HK-2 (cell line): Measurements from ENCODE around the gene HMGN4.
"Not testable (repeated sequence)": the region's sequence is repeated elsewhere in the genome, so short reads cannot be mapped to it uniquely, and the experiment has no call there.

Experiments used
- DNase-seq: peaks from one replicate; pipeline ENCODE4 v3.0.0-alpha.2; 2018; ENCODE audit not compliant: unreplicated experiment

Gene HMGN4

DNA sequence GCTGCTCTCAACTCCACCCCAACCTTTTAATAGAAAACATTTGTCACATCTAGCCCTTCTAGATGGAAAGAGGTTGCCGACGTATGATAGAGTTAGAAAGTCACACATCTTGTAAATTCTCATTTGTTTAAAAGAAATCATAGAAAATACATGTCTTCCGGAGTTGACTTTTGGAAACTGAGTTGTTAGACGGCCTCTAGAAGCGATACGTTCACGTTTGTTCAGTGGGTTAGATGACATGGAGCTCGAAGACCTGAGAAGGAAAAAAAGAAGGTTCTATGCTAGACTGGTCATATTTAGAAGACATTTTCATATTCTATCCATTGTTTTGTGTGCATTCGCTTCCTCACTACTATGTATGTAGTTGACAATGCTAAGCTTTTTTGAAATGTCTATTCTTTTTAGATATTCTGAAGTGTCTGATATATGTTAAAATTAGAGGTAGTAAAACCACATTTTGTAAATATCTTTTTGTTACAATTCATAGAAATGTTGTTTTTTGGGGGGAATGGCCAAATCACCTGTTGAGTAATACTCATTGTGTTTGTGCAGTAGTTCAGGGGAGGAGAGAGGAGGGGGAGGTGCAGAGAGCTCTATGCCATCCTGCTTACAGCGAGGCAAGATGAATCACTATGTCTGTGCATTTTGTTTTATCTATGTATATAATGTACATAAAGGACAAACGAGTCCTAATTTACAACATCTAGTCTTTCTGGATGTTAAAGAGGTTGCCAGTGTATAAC lies 15.5 kb upstream of the HMGN4 start:
- DNase-seq, result not testable (repeated sequence)

DNA sequence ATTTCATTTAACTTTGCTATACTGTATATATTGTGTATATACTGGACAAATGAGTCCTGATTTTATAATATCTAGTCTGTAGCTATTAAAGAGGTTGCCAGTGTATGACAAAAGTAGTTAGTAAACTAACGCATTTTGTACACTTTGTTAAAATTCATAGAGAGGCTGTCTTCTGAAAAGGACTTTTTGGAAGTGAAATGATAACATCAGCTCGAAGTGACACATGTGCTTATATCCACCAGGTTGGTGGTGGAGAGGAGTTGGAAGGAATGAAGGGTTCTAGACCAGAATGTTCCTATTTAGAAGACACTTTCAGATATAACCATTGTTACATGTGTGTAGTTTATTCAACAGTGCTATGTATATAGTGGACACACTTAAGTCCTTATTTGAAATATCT lies 13.9 kb upstream of the HMGN4 start:
- DNase-seq, result not testable (repeated sequence)

DNA sequence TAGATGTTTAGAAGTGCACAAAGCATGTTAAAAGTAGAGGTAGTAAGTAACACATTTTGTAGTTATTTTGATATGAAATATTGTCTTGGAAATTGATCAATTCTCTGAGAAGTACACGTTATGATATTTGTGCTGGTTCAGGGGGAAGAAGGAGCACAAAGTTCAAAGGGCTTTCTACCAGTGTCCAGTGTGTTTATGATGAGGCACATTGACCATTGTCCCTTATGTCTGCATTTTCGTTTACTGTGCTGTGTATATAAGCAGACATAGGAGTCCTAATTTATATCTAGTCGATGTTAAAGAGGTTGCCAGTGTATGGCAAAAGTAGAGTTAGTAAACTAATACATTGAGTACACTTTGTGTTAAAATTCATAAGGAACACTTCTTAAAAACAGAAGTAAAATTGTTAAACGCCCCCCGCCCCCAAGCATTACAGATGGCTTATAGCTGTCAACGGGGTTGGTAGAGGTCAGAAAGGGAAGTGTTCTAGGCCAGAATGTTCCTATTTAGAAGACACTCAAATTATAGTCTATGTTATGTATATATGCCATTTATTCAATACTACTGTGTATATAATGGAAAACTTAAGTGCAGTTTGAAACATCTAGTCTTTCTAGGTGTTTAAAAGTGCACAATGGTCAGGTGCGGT lies 13.3 kb upstream of the HMGN4 start:
- no peak for DNase-seq

DNA sequence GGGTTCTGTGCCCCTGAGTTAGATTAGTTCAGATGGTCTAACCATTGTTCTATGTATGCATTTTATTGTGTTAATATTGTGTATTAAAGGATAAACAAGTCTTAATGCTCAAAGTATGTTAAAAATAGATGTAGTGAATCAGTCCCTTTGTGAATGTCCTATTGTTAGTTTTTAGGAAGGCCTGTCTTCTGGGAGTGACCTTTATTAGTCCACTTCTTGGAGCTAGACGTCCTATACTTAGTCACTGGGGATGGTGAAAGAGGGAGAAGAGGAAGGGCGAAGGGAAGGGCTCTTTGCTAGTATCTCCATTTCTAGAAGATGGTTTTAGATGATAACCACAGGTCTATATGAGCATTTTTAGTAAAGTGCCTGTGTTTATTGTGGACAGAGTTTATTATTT lies 12.3 kb upstream of the HMGN4 start:
- DNase-seq, result no peak

DNA sequence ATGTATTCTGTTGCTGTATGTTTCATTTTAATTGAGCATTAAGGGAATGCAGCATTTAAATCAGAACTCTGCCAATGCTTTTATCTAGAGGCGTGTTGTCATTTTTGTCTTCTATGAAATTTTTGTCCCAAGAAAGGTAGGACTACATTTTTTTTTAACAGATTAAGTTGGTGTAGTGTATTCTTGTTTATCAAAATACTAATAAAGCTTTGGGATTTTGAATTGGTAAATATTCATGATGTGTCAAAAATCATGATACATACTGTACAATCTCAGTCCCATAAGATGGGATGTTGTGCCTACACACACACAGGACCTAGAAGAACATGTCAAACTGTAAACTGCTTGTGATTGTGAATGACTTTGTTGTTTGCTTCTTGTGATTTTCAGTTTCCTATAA lies 11.2 kb upstream of the HMGN4 start:
- DNase-seq, result no peak

DNA sequence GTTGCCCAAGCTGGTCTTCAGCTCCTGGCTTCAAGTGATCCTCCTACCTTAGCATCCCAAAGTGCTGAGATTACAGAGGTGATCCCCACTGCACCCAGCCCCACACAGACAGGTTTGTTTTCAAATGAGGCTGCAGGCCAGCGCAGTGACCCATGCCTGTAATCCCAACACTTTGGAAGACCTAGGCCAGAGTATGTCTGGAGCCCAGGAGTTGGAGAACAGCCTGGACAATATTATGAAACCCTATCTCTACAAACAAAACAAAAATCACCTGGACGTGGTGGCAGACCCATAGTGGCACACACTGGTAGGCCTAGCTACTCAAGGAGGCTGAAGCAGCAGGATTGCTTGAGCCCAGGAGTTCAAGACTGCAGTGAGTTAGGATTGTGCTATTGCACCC lies 8.0 kb upstream of the HMGN4 start:
- DNase-seq, result no peak

DNA sequence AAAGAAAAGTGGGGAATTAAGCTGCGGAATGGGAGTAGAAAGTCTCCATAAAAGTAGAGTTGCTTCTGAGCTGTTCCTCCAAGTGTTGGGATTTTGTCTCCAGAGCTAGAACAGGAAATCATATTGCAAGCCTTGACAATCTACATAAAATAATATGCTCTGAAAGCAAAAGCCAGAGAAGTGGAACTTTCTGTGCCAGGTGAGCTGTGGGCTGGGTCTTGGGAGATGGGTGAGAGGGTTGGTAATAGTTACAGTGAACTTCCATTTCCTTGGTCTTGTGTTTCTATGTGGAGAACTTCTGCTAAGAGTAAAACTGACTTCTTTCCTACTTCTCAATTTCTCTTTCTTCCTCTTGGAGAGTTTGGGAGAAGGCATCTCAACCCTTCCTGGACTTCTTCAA lies 6.3 kb upstream of the HMGN4 start:
- DNase-seq, result no peak

DNA sequence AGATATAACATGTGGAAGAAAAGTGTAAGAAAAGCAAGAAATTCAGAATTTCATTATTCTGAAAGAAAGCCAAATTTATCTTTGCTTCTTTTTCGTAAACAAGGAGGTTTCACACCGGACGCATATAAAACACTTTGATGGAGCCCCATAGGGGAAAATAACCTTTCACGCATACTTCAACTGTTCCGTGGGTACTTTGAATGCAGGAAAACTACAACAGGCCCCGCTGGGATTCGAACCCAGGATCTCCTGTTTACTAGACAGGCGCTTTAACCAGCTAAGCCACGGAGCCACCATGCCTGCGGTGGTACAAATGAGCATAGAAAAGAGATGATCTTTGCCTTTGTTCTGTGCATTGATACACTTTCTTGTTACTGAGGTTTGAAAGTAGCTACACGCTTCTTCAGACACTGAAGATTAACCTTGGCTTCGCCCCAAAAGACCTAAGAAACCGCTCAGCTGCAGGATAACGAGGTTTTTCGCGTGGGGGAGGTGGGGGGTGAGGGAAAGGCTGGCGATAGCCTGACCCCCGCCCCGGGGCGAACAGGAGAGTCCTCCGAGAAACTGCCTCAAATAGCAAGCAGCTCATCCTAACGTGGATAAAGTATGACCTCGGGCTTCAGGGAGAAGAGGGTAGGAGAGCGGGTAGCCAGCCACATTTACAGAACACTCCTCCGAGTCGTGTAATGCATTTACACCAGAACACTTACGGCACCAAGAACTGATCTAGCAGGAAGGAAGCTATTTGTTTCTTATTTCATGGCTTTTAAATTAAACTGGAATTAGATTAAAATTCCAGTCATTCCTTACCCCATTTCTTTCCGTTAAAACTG lies 5.3 kb upstream of the HMGN4 start:
- DNase-seq, result peak; percentile 95

DNA sequence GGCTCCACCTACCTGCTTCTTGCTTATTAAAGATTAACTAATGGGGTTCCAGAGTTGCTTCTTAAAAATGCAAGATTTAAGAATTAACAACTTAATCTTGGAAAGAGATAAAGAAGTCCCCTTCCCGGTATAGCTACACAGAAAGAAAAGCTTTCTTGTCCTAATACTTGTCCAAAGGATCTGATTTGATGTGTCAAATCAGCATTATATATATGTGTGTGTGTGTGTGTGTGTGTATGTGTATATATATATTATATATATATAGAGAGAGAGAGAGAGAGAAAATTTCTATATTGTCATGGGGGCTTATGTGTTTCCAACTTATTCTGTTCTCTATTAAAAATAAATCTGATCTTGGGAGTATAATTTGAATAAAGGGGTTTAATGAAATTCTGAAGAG lies 4.6 kb upstream of the HMGN4 start:
- DNase-seq, result no peak

DNA sequence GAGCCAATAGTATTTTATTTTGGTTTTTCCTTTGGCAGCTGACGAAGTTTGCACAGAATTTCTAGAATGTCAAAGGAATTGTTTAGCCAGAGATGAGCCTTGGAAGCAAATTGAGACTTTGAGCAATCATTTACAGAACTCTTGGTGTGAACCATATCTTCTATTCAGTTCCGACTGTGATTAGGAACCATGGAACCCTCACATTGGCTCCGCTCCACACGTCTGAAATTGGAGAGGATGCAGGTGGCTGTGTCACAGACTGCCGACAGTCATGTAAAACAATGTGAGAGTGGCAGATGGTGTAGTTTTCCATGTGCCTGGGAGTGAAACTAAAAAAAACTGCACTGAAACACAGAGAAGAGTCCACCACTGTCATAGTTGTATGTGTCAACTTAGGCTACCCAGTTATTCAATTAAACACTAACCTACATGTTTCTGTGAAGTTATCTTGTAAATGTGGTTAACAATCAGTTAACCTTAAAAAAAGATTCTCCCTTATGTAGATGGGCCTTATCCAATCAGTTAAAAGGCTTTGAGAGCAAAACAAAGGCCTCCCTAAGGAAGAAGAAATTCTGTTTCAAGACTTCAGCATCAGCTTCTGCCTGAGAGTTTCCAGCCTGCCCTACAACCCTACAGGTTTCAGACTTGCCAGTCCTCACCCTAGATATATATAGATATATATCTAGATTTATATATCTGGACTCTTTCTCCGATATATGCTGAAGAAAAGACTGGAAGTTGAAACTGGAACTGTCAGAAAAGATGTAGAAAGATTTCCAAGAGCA lies 3.3 kb upstream of the HMGN4 start:
- peak; percentile 70 for DNase-seq

DNA sequence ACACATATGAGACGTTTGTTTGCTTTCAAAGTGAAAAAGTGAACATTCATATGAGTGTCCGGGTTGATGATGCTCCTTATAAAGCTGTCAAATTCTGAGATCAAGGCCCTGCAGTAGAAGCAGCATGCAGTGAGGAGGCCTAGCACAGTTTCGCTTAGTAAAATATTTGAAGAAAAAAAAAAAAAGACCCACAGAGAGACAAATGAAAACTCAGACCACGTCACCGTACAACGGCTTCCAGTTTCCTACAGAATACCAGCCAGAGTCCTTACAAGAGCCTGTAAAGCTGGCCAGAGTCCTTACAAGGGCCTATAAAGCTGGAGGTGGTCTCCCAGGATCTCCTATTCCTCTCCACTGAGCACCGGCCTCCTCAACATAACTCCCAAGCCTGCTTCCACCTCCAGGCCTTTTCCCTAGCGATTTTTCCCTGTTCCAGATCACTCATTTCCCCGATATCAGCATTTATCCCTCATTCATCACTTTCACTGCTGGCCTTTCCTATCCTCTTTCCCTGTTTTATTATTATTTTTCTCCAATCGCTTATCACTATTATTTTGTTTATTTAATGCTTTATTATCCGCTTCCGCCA lies 1.5 kb upstream of the HMGN4 start:
- DNase-seq, result peak; percentile 53

DNA sequence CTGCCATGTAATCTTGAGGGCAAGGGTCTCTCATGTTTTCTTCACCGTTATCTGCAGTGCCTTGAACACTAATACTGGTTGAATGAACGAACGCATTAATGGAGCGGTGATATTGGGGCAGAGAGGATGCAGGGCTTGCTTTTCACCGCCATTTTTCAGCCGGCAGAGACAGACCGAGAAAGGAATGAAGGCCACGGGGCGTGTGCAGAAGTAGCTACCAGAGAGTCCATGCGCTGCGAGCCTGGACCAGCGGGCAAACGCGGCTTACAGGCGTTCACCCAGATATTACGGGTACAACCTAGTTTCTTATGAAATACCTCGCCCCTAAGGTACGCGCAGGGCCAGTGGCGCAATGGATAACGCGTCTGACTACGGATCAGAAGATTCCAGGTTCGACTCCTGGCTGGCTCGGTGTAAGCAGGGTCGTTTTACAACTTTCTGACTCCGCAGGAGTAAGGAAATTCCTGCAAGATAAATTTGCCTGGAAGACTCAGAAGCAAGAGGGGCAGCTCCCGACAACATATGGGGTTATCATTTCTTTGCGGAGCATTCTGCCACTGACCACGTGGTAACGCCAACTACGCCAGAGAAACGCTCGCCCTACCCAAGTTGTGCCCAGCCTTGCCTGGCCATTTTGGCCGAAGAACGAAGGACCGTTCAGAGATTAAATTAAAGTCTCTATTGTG lies 863 bp upstream of the HMGN4 start:
- peak; percentile 96 for DNase-seq

DNA sequence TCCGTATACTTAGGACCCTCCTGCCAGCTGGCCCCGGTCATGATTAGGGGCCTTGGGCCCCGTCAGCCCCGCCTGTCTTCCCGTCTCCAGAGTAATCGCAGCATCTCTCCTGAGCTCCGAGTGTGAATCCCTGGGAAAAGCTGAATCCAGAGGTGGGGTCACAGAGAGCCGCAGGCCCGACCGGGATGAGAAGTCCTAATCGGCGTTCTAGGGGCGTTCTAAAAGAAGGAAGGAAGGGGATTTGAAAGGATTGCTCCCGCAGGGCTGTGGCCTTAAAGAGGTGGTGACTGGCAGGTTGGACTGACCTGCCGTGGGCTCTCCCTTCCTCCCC lies 371 bp downstream of the HMGN4 start:
- no peak for DNase-seq

DNA sequence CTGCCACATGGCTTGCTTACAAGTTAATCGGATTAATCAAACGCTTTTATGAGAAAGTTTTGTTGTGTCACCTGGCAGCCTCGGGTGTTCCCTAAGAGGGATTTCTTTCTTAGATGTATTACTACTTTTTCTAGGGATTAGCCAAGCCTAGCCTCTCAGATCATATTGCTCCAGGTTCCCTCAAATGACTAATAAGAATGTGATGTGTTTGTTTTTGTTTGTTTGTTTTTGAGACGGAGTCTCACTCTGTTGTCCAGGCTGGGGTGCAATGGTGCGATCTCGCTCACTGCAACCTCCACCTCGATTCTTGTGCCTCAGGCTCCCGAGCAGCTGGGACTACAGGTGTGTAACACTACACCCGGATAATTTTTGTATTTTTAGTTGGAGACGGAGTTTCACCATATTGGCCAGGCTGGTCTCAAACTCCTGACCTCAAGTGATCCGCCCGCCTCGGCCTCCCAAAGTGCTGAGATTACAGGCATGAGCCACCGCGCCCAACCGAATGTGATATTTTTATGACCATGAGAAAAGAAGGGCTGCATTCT lies 977 bp downstream of the HMGN4 start:
- DNase-seq, result no peak

DNA sequence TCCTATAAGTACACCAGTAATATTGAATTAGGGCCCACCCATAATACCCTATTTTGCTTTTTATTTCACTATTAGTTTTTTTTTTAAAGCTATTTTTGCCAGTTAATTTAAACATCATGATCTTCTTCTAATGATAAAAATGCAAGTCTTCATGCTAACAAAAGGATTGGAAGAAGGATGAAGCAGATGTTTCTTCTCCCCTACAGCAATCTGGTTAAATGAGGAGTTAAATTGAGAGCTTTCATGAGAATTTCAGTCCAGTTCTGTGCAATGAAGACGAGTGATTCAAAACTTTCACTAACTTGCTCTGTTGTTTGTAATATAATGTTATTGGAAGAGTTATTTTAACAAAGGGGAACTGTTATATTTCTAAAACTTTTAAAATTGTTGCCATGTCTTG lies 3.4 kb downstream of the HMGN4 start:
- DNase-seq, result no peak

DNA sequence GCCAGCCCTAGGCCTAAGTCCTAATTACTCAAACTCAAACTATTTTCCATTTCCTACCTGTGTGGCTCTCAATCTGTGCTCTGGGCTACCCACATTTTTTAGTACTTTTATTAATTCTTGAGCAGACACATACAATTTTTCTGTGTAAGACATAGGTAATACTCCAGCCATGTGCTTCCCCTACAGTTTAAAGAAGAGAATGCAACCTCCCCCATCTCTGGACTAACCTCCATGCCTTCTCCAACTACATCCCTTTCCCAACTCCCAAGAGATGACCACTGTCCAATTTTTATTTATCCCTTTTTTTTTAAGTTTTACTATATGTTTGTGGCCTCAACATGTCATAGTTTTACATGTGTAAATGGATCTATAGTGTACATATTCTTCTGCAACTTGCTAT lies 5.8 kb downstream of the HMGN4 start:
- DNase-seq, result no peak

DNA sequence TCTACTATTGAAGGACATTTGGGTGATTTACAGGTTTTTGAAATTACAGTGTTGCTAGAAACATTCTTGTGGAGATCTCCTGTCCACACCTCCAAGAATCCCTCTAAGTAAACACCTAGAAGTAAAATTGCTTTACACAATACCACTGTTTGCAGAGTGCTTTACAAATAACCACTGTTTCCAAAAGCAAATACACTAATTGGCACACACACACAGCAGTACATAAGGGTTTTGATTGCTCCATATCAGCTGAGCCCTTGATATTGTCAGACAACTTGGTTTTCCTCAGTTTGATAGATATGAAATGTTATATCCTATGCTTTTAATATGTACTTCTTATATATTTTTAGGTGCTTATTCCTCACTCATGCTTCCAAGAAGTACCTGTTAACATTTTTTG lies 6.3 kb downstream of the HMGN4 start:
- no peak for DNase-seq

DNA sequence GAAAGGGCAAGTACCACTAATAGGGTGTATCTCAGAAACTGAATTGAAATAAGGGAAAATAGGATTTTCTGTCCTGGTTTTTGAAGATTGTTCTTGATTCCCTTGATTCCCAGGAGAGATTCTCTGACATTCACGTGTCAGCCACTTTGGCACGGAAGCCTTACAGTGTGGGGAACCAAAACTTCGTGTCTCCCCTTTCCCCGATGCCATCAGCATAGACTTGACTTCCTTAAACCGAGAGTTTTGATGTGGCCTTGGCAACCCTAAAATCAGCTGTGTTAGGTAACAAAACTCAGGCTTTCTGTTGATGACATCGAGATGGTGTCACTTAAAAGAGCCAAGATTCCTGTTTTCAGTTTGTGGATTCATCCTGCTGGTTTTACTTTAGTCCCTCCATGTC lies 7.5 kb downstream of the HMGN4 start:
- no peak for DNase-seq

DNA sequence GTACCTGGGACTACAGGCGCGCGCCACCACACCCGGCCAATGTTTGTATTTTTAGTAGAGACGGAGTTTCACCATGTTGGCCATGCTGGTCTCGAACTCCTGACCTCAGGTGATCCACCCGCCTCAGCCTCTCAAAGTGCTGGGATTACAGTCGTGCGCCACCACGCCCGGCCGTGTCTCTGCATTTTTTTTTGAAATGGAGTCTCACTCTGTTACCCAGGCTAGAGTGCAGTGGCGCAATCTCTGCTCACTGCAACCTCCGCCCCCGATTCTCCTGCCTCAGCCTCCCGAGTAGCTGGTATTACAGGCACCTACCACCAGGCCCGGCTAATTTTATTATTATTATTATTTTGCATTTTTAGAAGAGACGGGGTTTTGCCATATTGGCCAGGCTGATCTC lies 9.2 kb downstream of the HMGN4 start:
- not testable (repeated sequence) for DNase-seq

DNA sequence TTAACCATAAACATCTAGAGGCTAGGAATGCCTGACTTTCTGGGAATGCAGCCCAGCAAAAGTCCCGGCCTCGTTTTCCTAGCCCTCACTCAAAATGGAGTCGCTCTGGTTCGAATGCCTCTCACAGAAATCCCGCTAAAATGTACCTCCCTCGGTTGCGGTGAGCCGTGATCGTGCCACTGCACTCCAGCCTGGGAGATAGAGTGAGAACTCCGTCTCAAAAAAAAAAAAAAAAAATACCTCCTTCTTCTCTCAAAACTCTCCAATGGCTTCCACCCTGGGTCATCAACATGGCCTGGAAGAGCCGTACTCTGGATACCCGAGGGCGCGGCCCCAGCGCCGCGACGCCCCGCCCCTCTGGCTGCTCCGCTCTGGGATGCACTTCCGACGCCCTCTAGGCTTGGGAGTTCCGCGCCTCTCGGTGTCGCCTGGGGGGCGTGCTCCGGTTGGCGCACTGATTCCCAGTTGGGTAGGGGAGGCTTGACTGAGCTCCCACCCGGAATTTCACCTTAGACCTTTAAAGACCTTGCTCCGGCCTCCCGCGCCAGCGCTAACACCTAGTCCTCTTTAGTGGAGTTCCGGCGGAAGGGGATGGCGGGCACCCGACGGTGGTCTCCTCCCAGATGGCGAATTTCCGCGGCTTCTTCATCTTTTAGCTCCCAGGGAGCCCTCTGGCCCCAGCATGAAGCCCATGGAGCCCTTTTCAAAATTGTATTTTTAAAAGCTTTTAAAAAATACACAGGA lies 12.3 kb downstream of the HMGN4 start:
- DNase-seq, result no peak
